IgD-negative memory B cell (primary cell): Measurements from ENCODE around the gene NAALADL2. TPM values are rescaled to one million over a fixed set of nuclear protein-coding genes. Genes with fewer than 3 reads are reported as not detected.
"Not testable (repeated sequence)": the region's sequence is repeated elsewhere in the genome, so short reads cannot be mapped to it uniquely, and the experiment has no call there.

ENCODE experiments used
- H3K27ac Mint-ChIP-seq, 3 donors: one replicate each; pipeline ENCODE4 v1.8.0; 2020 to 2022; ENCODE audit warnings: mild to moderate bottlenecking in 3 of 3, mixed read lengths in 3 of 3, moderate library complexity in 1 of 3
- H3K27me3 Mint-ChIP-seq: one replicate; pipeline ENCODE4 v1.8.0; 2021; ENCODE audit warnings: mixed read lengths
- H3K36me3 Mint-ChIP-seq: one replicate; pipeline ENCODE4 v1.8.0; 2020; ENCODE audit warnings: mild to moderate bottlenecking, mixed read lengths
- H3K4me1 Mint-ChIP-seq, 3 donors: one replicate each; pipeline ENCODE4 v1.8.0; 2020 to 2022; ENCODE audit warnings: mixed read lengths in 3 of 3, mild to moderate bottlenecking in 1 of 3
- H3K4me3 Mint-ChIP-seq, 4 donors: one replicate each; pipeline ENCODE4 v1.8.0; 2020 to 2022; ENCODE audit warnings: mild to moderate bottlenecking in 4 of 4, mixed read lengths in 4 of 4, moderate library complexity in 3 of 4
- H3K9me3 Mint-ChIP-seq, 3 donors: one replicate each; pipeline ENCODE4 v1.8.0; 2020 to 2021; ENCODE audit warnings: mixed read lengths in 3 of 3, mild to moderate bottlenecking in 1 of 3
- polyA plus RNA-seq: library from polyadenylated mRNA; unstranded; fragments of 300-500 nt; fragmentation: Illumina TruSeq; gene quantifications from one replicate; pipeline ENCODE4 v1.2.3, GENCODE V29; 2021

NAALADL2 gene
- polyA plus RNA-seq, 1 donor from 2014 or later, result not detected

DNA sequence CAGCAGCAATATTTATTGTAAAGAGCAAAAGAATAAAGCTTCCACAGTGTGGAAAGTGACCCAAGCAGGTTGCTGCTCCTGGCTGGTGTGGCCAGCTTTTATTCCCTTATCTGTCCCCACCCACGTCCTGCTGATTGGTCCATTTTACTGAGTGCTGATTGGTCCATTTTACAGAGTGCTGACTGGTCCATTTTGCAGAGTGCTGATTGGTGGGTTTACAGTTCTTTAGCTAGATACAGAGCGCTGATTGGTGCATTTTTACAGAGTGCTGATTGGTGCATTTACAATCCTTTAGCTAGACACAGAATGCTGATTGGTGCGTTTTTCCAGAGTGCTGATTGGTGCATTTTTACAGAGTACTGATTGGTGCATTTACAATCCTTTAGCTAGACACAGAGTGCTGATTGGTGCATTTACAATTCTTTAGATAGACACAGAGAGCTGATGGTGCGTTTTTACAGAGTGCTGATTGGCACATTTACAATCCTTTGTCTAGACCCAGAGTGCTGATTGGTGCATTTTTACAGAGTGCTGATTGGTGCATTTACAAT lies 601.8 kb downstream of the NAALADL2 start:
- H3K9me3 Mint-ChIP-seq, H3K4me1 Mint-ChIP-seq, H3K36me3 Mint-ChIP-seq, H3K4me3 Mint-ChIP-seq, H3K27ac Mint-ChIP-seq, H3K27me3 Mint-ChIP-seq: not testable (repeated sequence)

DNA sequence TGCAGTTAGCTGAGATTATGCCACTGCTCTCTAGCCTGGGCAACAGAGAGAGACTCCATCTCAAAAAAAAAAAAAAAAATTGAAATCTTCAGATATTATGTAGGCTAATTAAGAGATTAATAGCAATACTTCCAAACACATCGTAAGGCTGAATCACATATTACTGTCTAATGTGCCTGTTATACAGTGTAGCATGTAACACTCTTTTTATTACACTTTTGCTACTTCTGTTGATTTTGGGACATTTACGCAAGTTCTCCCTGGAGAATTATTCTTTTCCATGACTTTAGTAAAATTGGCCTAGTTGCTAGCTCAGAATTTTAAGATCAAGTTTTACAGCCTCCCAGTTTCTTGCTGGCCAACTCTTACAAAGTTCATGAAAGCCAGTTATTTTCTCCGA lies 605.2 kb downstream of the NAALADL2 start:
- H3K27me3 Mint-ChIP-seq, result no peaks in the 10 kb centered on the region
- no peaks in the 10 kb centered on the region for H3K4me1 Mint-ChIP-seq
- H3K27ac Mint-ChIP-seq, result no peak overlapping the region
- no peak overlapping the region for H3K4me3 Mint-ChIP-seq
- peaks cover 0 to 3% (median 2%) of the 10 kb centered on the region in 3 donors for H3K9me3 Mint-ChIP-seq
- no peaks in the 10 kb centered on the region for H3K36me3 Mint-ChIP-seq

DNA sequence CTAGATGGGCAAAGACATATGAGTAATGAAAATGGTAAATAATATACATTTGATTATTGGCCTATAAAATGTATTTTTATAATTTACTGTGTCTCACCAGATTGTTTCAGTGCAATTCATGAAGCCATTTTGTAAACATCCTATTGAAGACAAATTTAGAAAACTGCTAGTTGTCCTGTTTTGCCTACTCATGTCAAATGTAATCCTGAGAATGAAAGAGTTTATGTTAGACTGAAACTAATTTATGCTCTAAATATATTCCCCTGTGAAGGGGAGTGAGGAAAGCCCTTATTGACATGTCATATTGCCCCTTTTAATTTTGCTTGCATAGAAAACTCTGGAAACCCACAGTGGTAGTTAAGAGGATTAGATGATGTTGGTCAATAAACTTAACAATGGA lies 610.0 kb downstream of the NAALADL2 start:
- H3K36me3 Mint-ChIP-seq, result no peaks in the 10 kb centered on the region
- no peak overlapping the region for H3K4me3 Mint-ChIP-seq
- H3K27me3 Mint-ChIP-seq, result no peaks in the 10 kb centered on the region
- H3K9me3 Mint-ChIP-seq, result peaks cover 0 to 4% (median 3%) of the 10 kb centered on the region in 3 donors
- H3K4me1 Mint-ChIP-seq, result no peaks in the 10 kb centered on the region
- no peak overlapping the region for H3K27ac Mint-ChIP-seq

- Mint-ChIP-seq H3K4me1 (no peaks in the 10 kb centered on the region), H3K9me3 (peaks cover 0 to 3% (median 0%) of the 10 kb centered on the region in 3 donors), H3K27me3 (no peaks in the 10 kb centered on the region), H3K36me3 (no peaks in the 10 kb centered on the region), H3K4me3 (no peak overlapping the region), H3K27ac (no peak overlapping the region)
Observed at GRCh38 chr3:175475765-175476164, 616.6 kb downstream of the NAALADL2 start.

DNA sequence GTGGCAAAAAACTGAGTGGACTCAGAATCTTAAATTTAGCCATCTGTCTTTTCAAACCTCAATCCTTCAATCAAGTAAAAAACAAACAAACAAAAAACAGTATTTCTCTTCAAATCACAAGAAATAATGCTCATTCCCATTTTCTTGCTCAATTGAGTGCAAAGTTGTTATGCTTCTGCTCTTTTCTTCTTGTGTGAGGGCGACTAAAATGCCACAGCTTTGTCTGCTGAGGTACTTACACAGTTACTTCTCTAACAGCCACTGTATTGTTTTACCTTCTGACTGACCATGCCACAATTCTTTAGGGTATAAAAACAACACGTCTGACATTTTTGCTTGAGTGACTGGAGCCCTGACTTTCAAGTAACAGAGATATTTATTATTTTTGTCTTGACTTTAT lies 617.4 kb downstream of the NAALADL2 start:
- Mint-ChIP-seq H3K27ac (no peak overlapping the region), H3K36me3 (no peaks in the 10 kb centered on the region), H3K4me3 (no peak overlapping the region), H3K9me3 (peaks cover 0 to 2% (median 0%) of the 10 kb centered on the region in 3 donors), H3K27me3 (no peaks in the 10 kb centered on the region), H3K4me1 (no peaks in the 10 kb centered on the region)

GRCh38 chr3:175477651-175478224 lies 618.6 kb downstream of the NAALADL2 start:
- Mint-ChIP-seq H3K36me3 (no peaks in the 10 kb centered on the region), H3K9me3 (peaks cover 0 to 4% (median 0%) of the 10 kb centered on the region in 3 donors), H3K4me3 (no peak overlapping the region), H3K4me1 (no peaks in the 10 kb centered on the region), H3K27ac (no peak overlapping the region), H3K27me3 (no peaks in the 10 kb centered on the region)

DNA sequence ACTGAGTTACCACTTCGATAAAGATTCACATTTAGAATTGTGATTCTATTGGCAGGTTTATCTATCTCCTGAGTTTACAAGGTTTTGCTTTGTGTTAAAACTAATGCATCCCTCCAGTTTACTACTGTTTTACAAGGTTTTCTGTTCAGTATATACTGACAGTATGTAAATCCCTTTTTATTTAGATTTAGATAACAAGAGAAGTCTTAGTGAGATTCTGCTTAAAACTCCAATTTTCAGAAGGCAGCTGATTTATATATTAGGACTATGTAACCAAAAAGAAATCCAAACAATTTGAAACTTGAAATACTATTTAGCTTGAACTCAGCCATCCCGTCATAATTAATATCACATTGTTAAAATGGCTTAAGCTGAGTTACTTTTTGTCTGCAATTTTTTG lies 619.2 kb downstream of the NAALADL2 start:
- peak overlapping the region in 1 of 4 donors; percentile 22 for H3K4me3 Mint-ChIP-seq
- peaks cover 0 to 4% (median 0%) of the 10 kb centered on the region in 3 donors for H3K9me3 Mint-ChIP-seq
- H3K27ac Mint-ChIP-seq, result no peak overlapping the region
- H3K4me1 Mint-ChIP-seq, result no peaks in the 10 kb centered on the region
- H3K27me3 Mint-ChIP-seq, result no peaks in the 10 kb centered on the region
- no peaks in the 10 kb centered on the region for H3K36me3 Mint-ChIP-seq

GRCh38 chr3:175479175-175479574 lies 620.0 kb downstream of the NAALADL2 start:
- H3K4me3 Mint-ChIP-seq, result no peak overlapping the region
- H3K27me3 Mint-ChIP-seq, result no peaks in the 10 kb centered on the region
- H3K36me3 Mint-ChIP-seq, result no peaks in the 10 kb centered on the region
- H3K27ac Mint-ChIP-seq, result no peak overlapping the region
- H3K9me3 Mint-ChIP-seq, result peaks cover 0 to 4% (median 0%) of the 10 kb centered on the region in 3 donors
- H3K4me1 Mint-ChIP-seq, result no peaks in the 10 kb centered on the region

- Mint-ChIP-seq H3K4me1 (no peaks in the 10 kb centered on the region), H3K9me3 (peaks cover 0 to 4% (median 0%) of the 10 kb centered on the region in 3 donors)
Observed at GRCh38 chr3:175479800-175480199, 620.7 kb downstream of the NAALADL2 start.

GRCh38 chr3:175484666-175485065 lies 625.5 kb downstream of the NAALADL2 start:
- Mint-ChIP-seq H3K4me3 (no peak overlapping the region), H3K36me3 (no peaks in the 10 kb centered on the region), H3K4me1 (no peaks in the 10 kb centered on the region), H3K9me3 (peaks cover 0 to 4% (median 0%) of the 10 kb centered on the region in 3 donors), H3K27ac (no peak overlapping the region), H3K27me3 (no peaks in the 10 kb centered on the region)

More at GRCh38 chr3:175479800-175480199, 620.7 kb downstream of the NAALADL2 start:
- Mint-ChIP-seq H3K36me3 (no peaks in the 10 kb centered on the region), H3K27me3 (no peaks in the 10 kb centered on the region), H3K27ac (no peak overlapping the region), H3K4me3 (no peak overlapping the region)

DNA sequence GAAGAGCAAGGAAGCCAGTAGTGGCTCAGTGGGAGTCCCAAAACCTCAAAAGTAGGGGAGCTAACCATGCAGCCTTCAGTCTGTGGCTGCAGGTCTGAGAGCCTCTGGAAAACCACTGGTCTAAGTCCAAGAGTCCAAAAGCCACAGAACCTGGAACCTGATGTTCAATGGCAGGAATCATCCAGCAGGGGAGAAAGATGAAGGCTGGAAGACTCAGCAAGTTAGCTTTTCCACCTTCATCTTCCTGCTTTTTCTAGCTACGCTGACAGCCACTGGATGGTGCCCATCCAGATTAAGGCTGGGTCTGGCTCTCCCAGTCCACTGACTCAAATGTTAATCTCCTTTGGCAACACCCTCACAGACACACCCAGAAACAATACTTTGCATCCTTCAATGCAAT lies 626.3 kb downstream of the NAALADL2 start:
- Mint-ChIP-seq H3K9me3 (peaks cover 0 to 4% (median 0%) of the 10 kb centered on the region in 3 donors), H3K4me3 (no peak overlapping the region), H3K4me1 (no peaks in the 10 kb centered on the region), H3K36me3 (no peaks in the 10 kb centered on the region), H3K27ac (no peak overlapping the region), H3K27me3 (no peaks in the 10 kb centered on the region)

DNA sequence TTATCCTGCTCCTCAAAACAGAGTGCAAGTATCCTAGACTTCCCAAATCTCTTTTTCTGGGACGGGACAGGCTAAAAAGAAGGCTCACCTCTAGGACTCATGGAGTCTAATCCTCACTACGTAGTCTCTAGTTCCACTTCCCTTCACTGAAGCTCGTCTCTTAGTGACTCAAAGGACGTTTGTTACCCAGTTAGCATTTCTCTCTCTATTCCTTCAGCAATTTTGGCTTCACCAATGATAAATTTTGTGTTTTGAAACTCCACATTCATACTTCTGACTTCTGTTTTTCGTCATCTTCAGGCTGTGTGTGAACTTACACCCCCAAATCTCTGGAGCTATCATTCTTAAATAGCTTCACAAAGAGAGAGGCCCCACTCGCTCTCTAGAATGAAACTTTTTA lies 627.1 kb downstream of the NAALADL2 start:
- H3K4me3 Mint-ChIP-seq, result no peak overlapping the region
- H3K27ac Mint-ChIP-seq, result no peak overlapping the region
- H3K27me3 Mint-ChIP-seq, result no peaks in the 10 kb centered on the region
- no peaks in the 10 kb centered on the region for H3K4me1 Mint-ChIP-seq
- H3K36me3 Mint-ChIP-seq, result no peaks in the 10 kb centered on the region
- H3K9me3 Mint-ChIP-seq, result peaks cover 0 to 4% (median 0%) of the 10 kb centered on the region in 3 donors

DNA sequence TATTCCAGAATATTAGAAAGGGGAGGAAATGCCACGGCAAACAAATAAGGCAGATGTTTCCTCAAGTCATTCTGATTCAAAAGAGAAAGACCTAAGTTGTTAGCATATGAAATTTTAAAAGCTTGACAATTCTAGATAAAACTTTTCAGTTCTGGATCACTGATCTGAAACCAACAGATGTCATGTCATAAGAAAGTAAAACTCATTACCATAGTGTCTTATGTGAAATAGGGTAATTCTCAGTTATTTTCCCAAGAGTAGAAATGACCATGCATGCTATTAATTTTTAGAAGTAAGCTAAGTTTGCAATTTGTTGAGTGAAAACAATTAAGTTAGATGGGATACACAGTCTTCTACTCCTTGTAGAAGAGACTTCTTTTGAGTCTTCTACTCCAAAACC lies 630.3 kb downstream of the NAALADL2 start:
- Mint-ChIP-seq H3K36me3 (no peaks in the 10 kb centered on the region), H3K4me1 (no peaks in the 10 kb centered on the region), H3K9me3 (no peaks in the 10 kb centered on the region), H3K4me3 (no peak overlapping the region), H3K27me3 (no peaks in the 10 kb centered on the region), H3K27ac (no peak overlapping the region)

- no peaks in the 10 kb centered on the region for H3K36me3 Mint-ChIP-seq
- H3K9me3 Mint-ChIP-seq, result peaks cover 0 to 3% (median 0%) of the 10 kb centered on the region in 3 donors
- no peaks in the 10 kb centered on the region for H3K4me1 Mint-ChIP-seq
- H3K4me3 Mint-ChIP-seq, result no peak overlapping the region
- H3K27me3 Mint-ChIP-seq, result no peaks in the 10 kb centered on the region
- H3K27ac Mint-ChIP-seq, result no peak overlapping the region
Observed at GRCh38 chr3:175493301-175493700, 634.2 kb downstream of the NAALADL2 start.

DNA sequence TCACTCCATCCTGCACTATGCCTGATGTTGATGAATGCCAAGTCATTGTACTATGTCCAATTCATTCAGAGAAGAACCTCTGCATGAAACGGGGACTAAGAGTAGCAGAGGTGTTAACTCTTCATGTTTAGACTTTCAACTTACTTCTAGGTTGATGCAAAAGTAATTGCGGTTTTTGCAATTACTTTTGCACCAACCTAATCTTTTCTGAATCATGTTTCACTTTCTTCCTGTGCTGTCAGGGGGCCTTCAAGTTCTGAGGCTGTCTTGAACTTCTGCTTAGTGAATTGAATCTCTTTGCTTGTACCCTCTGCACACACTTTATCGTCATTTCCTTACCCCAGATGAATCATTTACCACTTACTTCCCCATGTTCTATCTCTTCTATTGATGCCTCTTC lies 636.2 kb downstream of the NAALADL2 start:
- no peak overlapping the region for H3K4me3 Mint-ChIP-seq
- no peaks in the 10 kb centered on the region for H3K36me3 Mint-ChIP-seq
- H3K27me3 Mint-ChIP-seq, result no peaks in the 10 kb centered on the region
- H3K4me1 Mint-ChIP-seq, result no peaks in the 10 kb centered on the region
- H3K9me3 Mint-ChIP-seq, result peaks cover 0 to 3% (median 0%) of the 10 kb centered on the region in 3 donors
- H3K27ac Mint-ChIP-seq, result no peak overlapping the region

DNA sequence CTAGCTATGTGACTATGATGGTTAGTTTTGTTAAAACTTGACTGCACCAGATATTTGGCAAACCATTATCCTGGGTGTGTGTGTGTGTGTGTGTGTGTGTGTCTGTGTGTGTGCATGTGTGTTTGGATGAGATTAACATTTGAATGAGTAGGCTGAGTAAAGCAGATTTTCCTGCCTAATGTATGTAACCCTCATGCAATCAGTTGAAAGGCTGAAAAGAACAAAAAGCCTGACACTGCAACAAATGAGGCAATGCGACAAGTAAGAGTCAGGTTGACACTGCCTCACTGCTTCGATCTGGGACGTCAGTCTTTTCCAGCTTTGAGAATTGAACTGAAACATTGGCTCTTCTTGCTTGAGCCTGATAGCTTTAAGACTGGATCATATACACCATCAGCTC lies 643.0 kb downstream of the NAALADL2 start:
- no peaks in the 10 kb centered on the region for H3K36me3 Mint-ChIP-seq
- peaks cover 5 to 10% (median 7%) of the 10 kb centered on the region in 3 donors for H3K9me3 Mint-ChIP-seq
- no peak overlapping the region for H3K4me3 Mint-ChIP-seq
- H3K27ac Mint-ChIP-seq, result no peak overlapping the region
- no peaks in the 10 kb centered on the region for H3K27me3 Mint-ChIP-seq
- peaks cover 0 to 2% (median 0%) of the 10 kb centered on the region in 3 donors for H3K4me1 Mint-ChIP-seq
